T-helper 1 cell treated with Interleukin-12 subunit alpha and Interleukin-12 subunit beta and Interleukin-4 antibody, amounts not matched to agents 30 μg/mL and 1 μg/mL, for 36 hours (primary cell): ENCODE measurements around the gene ZNF282.
"Not testable (repeated sequence)": the region's sequence is repeated elsewhere in the genome, so short reads cannot be mapped to it uniquely, and the experiment has no call there.

Source experiments
- H3K27ac Mint-ChIP-seq: one replicate; pipeline ENCODE4 v1.8.0; 2021; ENCODE audit warnings: mild to moderate bottlenecking, mixed read lengths
- H3K27me3 Mint-ChIP-seq: one replicate; pipeline ENCODE4 v1.8.0; 2021; ENCODE audit warnings: low read depth, mixed read lengths
- H3K36me3 Mint-ChIP-seq: one replicate; pipeline ENCODE4 v1.8.0; 2021; ENCODE audit warnings: low read depth, mixed read lengths
- H3K4me1 Mint-ChIP-seq: one replicate; pipeline ENCODE4 v1.8.0; 2021; ENCODE audit warnings: low read depth, mixed read lengths
- H3K4me3 Mint-ChIP-seq: one replicate; pipeline ENCODE4 v1.8.0; 2021; ENCODE audit warnings: mild to moderate bottlenecking, moderate library complexity, mixed read lengths
- H3K9me3 Mint-ChIP-seq: one replicate; pipeline ENCODE4 v1.8.0; 2021; ENCODE audit warnings: mixed read lengths

ZNF282 gene

GRCh38 chr7:149226366-149226765 is 31.0 kb downstream of the ZNF282 start:
- not testable (repeated sequence) for H3K4me3 Mint-ChIP-seq, H3K27me3 Mint-ChIP-seq, H3K27ac Mint-ChIP-seq, H3K4me1 Mint-ChIP-seq, H3K9me3 Mint-ChIP-seq
- H3K36me3 Mint-ChIP-seq: peaks cover 11% of the 10 kb centered on the region

- Mint-ChIP-seq H3K27me3 (no peaks in the 10 kb centered on the region), H3K4me1 (no peaks in the 10 kb centered on the region), H3K4me3 (no peak overlapping the region), H3K9me3 (no peaks in the 10 kb centered on the region), H3K36me3 (peaks cover 7% of the 10 kb centered on the region), H3K27ac (no peak overlapping the region)
Observed at GRCh38 chr7:149226840-149227494, 31.6 kb downstream of the ZNF282 start.

- Mint-ChIP-seq H3K4me3 (no peak overlapping the region), H3K27ac (no peak overlapping the region), H3K9me3 (no peaks in the 10 kb centered on the region), H3K27me3 (no peaks in the 10 kb centered on the region), H3K36me3 (peaks cover 7% of the 10 kb centered on the region), H3K4me1 (no peaks in the 10 kb centered on the region)
Observed at GRCh38 chr7:149228831-149229471, 33.6 kb downstream of the ZNF282 start.

GRCh38 chr7:149229526-149229925 is 34.2 kb downstream of the ZNF282 start:
- Mint-ChIP-seq H3K4me1 (no peaks in the 10 kb centered on the region), H3K4me3 (no peak overlapping the region), H3K36me3 (peaks cover 7% of the 10 kb centered on the region), H3K27me3 (no peaks in the 10 kb centered on the region), H3K9me3 (no peaks in the 10 kb centered on the region), H3K27ac (no peak overlapping the region)

GRCh38 chr7:149232362-149232761 is 37.0 kb downstream of the ZNF282 start:
- Mint-ChIP-seq H3K27me3 (no peaks in the 10 kb centered on the region), H3K4me3 (no peak overlapping the region), H3K27ac (no peak overlapping the region), H3K4me1 (no peaks in the 10 kb centered on the region), H3K36me3 (no peaks in the 10 kb centered on the region), H3K9me3 (no peaks in the 10 kb centered on the region)

DNA sequence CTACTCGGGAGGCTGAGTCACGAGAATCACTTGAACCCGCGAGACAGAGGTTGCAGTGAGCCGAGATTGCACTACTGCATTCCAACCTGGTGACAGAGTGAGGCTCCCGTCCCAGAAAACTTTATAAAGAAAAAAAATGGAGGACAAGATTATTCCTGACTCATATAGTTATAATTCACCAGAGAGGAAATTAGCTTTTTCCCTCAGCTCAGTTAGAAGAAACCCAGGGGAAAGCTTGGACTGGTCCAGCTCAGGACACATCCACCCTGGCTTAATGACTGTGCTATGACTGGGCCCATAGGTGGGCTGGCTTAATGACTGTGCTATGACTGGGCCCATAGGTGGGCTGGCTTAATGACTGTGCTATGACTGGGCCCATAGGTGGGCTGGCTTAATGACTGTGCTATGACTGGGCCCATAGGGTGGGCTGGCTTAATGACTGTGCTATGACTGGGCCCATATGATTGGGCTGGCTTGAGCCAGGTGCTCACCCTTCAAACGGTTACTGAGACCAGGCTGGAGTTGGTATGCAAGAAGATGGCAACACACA is 38.4 kb downstream of the ZNF282 start:
- not testable (repeated sequence) for H3K9me3 Mint-ChIP-seq, H3K27me3 Mint-ChIP-seq, H3K4me1 Mint-ChIP-seq, H3K4me3 Mint-ChIP-seq, H3K36me3 Mint-ChIP-seq, H3K27ac Mint-ChIP-seq

GRCh38 chr7:149237502-149237901 is 42.2 kb downstream of the ZNF282 start:
- H3K4me3 Mint-ChIP-seq: no peak overlapping the region
- no peaks in the 10 kb centered on the region for H3K27me3 Mint-ChIP-seq
- H3K36me3 Mint-ChIP-seq: peaks cover 1% of the 10 kb centered on the region
- H3K27ac Mint-ChIP-seq: no peak overlapping the region
- H3K9me3 Mint-ChIP-seq: peaks cover 2% of the 10 kb centered on the region
- peaks cover 11% of the 10 kb centered on the region for H3K4me1 Mint-ChIP-seq

GRCh38 chr7:149238051-149238450 is 42.7 kb downstream of the ZNF282 start:
- Mint-ChIP-seq H3K27me3 (no peaks in the 10 kb centered on the region), H3K4me1 (peaks cover 11% of the 10 kb centered on the region), H3K27ac (peak overlapping the region; percentile 10), H3K9me3 (peaks cover 6% of the 10 kb centered on the region), H3K4me3 (peak overlapping the region; percentile 35), H3K36me3 (peaks cover 5% of the 10 kb centered on the region)

- H3K27ac Mint-ChIP-seq: peak within 1 kb of the TSS; percentile 73
- peaks cover 13% of the 10 kb centered on the region for H3K4me1 Mint-ChIP-seq
- H3K9me3 Mint-ChIP-seq: peaks cover 6% of the 10 kb centered on the region
- peak within 1 kb of the TSS; percentile 89 for H3K4me3 Mint-ChIP-seq
- H3K27me3 Mint-ChIP-seq: no peaks in the 10 kb centered on the region
- H3K36me3 Mint-ChIP-seq: peaks cover 5% of the 10 kb centered on the region
Observed at GRCh38 chr7:149239345-149240143, 44.2 kb downstream of the ZNF282 start, which contains the start of gene ZNF212. Gene ZNF212, plus strand, starts transcription at chr7:149239651. Its CDS starts 128 bp downstream, at chr7:149239779.

DNA sequence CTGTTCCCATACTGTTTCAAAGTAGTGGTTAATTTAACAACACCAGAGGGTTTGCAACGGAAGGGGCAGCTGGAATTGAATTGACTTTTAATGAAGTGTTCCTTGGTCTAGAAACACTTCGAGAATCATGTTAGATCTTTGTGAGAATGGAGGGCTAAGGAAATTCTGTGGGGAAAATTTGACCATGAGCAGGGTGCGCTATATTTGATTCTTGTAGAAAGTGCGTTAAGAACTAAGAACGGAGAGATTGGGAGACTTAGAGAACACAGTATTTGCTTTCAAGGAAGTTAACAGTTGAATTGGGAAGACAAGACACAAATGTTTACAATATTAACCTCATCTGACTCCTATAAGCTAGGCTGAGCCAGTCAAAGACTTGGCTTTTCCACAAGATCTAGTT is 45.3 kb downstream of the ZNF282 start:
- Mint-ChIP-seq H3K27ac (peak overlapping the region; percentile 28), H3K36me3 (peaks cover 5% of the 10 kb centered on the region), H3K27me3 (no peaks in the 10 kb centered on the region), H3K9me3 (peaks cover 6% of the 10 kb centered on the region), H3K4me3 (peak overlapping the region; percentile 89), H3K4me1 (peaks cover 16% of the 10 kb centered on the region)

DNA sequence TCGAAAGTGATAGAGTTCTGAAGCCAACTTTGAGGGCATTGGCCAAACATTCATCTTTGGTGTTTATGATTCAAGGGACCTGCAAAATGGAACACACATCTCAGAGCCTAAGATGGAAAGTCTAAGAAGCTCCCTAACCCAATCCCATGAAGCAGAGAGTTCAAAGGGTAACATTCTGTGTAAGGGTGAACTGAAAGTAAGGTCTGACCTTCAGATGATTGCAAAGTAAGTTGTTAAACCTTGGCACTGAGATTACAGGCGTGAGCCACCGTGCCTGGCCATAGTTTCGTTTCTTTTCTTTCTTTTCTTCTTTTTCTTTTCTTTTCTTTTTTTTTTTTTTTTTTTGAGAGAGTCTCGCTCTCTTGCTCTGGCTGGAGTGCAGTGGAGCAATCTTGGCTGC is 46.4 kb downstream of the ZNF282 start:
- Mint-ChIP-seq H3K9me3 (peaks cover 6% of the 10 kb centered on the region), H3K4me3 (no peak overlapping the region), H3K27me3 (no peaks in the 10 kb centered on the region), H3K4me1 (peaks cover 20% of the 10 kb centered on the region), H3K36me3 (peaks cover 5% of the 10 kb centered on the region), H3K27ac (no peak overlapping the region)

- Mint-ChIP-seq H3K27me3 (no peaks in the 10 kb centered on the region), H3K9me3 (peaks cover 6% of the 10 kb centered on the region), H3K4me3 (no peak overlapping the region), H3K36me3 (peaks cover 7% of the 10 kb centered on the region), H3K27ac (no peak overlapping the region), H3K4me1 (peaks cover 22% of the 10 kb centered on the region)
Observed at GRCh38 chr7:149245244-149245643, 49.9 kb downstream of the ZNF282 start.

DNA sequence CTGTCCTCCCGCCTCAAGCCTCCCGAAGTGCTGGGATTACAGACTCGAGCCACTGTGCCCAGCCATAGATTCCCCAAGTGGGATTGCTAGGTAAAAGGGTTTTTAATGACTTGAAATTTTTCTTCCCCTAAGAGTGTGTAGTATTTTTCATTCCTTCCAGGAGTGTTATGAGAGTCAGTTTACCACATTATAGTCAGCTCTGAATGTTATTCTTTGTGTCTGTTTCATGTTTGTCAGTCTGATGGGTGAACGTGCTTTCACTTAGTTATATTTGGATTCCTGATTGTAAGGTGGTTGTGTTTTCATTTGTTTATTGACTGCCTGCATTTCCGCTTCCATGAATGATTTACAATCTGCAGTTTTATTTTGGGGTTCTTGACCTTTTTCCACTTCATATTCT is 50.4 kb downstream of the ZNF282 start:
- no peak overlapping the region for H3K4me3 Mint-ChIP-seq
- H3K36me3 Mint-ChIP-seq: peaks cover 11% of the 10 kb centered on the region
- H3K4me1 Mint-ChIP-seq: peaks cover 17% of the 10 kb centered on the region
- no peak overlapping the region for H3K27ac Mint-ChIP-seq
- no peaks in the 10 kb centered on the region for H3K27me3 Mint-ChIP-seq
- H3K9me3 Mint-ChIP-seq: peaks cover 6% of the 10 kb centered on the region

- Mint-ChIP-seq H3K9me3 (no peaks in the 10 kb centered on the region), H3K4me3 (no peak overlapping the region)
Observed at GRCh38 chr7:149248777-149249176, 53.4 kb downstream of the ZNF282 start.

More at GRCh38 chr7:149248777-149249176, 53.4 kb downstream of the ZNF282 start:
- H3K4me1 Mint-ChIP-seq: peaks cover 17% of the 10 kb centered on the region
- peaks cover 16% of the 10 kb centered on the region for H3K36me3 Mint-ChIP-seq
- H3K27ac Mint-ChIP-seq: no peak overlapping the region
- H3K27me3 Mint-ChIP-seq: no peaks in the 10 kb centered on the region
